HepG2 (cell line): ENCODE measurements around the gene IWS1. TPM values are rescaled to one million over a fixed set of nuclear protein-coding genes. Genes with fewer than 3 reads are reported as not detected.

Experiments
- ELF3 ChIP-seq: IDR thresholded peaks from 2 replicates; pipeline ENCODE4 v1.6.1; 2016; ENCODE audit warnings: missing genetic modification reagents, missing compliant biosample characterization
- HDAC2 ChIP-seq: sonication (generic); formaldehyde crosslinking; IDR thresholded peaks from 2 replicates; pipeline ENCODE4 v1.4.0; 2020; ENCODE audit warnings: missing genetic modification reagents
- KDM2A ChIP-seq: sonication (generic); formaldehyde crosslinking; IDR thresholded peaks from 2 replicates; pipeline ENCODE4 v1.4.0; 2020; ENCODE audit warnings: low read depth, missing genetic modification reagents, borderline replicate concordance
- MAFF ChIP-seq: IDR thresholded peaks from 2 replicates; pipeline ENCODE4 v1.6.1; 2011; ENCODE audit warnings: low read depth, low read length, improper control_type of control experiment
- SNAPC2 ChIP-seq: sonication (generic); formaldehyde crosslinking; IDR thresholded peaks from 2 replicates; pipeline ENCODE4 v1.8.1; 2022; ENCODE audit warnings: mild to moderate bottlenecking, missing genetic modification reagents
- ZMYM4 ChIP-seq: sonication (generic); formaldehyde crosslinking; IDR thresholded peaks from 2 replicates; pipeline ENCODE4 v1.8.1; 2023; ENCODE audit warnings: mild to moderate bottlenecking, missing genetic modification reagents
- ZNF451 ChIP-seq: sonication (generic); formaldehyde crosslinking; IDR thresholded peaks from 2 replicates; pipeline ENCODE4 v1.5.0; 2020; ENCODE audit warnings: mild to moderate bottlenecking, missing genetic modification reagents
- ZNF652 ChIP-seq: IDR thresholded peaks from 2 replicates; pipeline ENCODE4 v1.6.1; 2016; ENCODE audit warnings: low read depth, borderline replicate concordance
- ZNF724P ChIP-seq: sonication (generic); formaldehyde crosslinking; IDR thresholded peaks from 2 replicates; pipeline ENCODE4 v1.8.0; 2022; ENCODE audit warnings: missing genetic modification reagents, borderline replicate concordance
- ZNF747 ChIP-seq: sonication (generic); formaldehyde crosslinking; IDR thresholded peaks from 2 replicates; pipeline ENCODE4 v1.8.1; 2023; ENCODE audit warnings: missing genetic modification reagents, mild to moderate bottlenecking, borderline replicate concordance
- ZSCAN31 ChIP-seq: sonication (generic); formaldehyde crosslinking; IDR thresholded peaks from 2 replicates; pipeline ENCODE4 v1.5.0; 2020; ENCODE audit warnings: low read depth, mild to moderate bottlenecking, missing genetic modification reagents
- polyA plus RNA-seq, 8 experiments: library from polyadenylated mRNA; depleted of rRNA in 3 of 8; stranded (reverse) in 7 of 8; unstranded in 1 of 8; fragments of >200 nt; fragmentation: Illumina TruSeq in 4 of 8; extraction: Trizol in 4 of 8; gene quantifications; 2 replicates each; pipeline versions ENCODE4 v1.2.1 to v1.2.3, GENCODE V29; 2011 to 2016; ENCODE audit warnings: low read depth in 4 of 8, missing spikeins in 1 of 8, mixed read lengths in 1 of 8; ENCODE audit not compliant: insufficient read depth in 1 of 8
- total RNA-seq, 5 experiments: library from RNA; depleted of rRNA; stranded (reverse); fragments of >200 nt; fragmentation: Illumina TruSeq; extraction: Trizol; gene quantifications; 2 replicates each; pipeline ENCODE4 v1.2.3, GENCODE V29; 2016; ENCODE audit warnings: low read depth in 1 of 5
- TF ChIP-seq, protein P1 (sequence below): IDR thresholded peaks from 2 replicates; pipeline ENCODE4 v1.6.1; 2018; ENCODE audit warnings: missing genetic modification reagents
- TF ChIP-seq, protein P2 (sequence below): sonication (generic); formaldehyde crosslinking; IDR thresholded peaks from 2 replicates; pipeline ENCODE4 v1.4.0; 2020; ENCODE audit warnings: mild to moderate bottlenecking, missing genetic modification reagents, borderline replicate concordance
- TF ChIP-seq, protein P3 (sequence below): sonication (generic); formaldehyde crosslinking; IDR thresholded peaks from 2 replicates; pipeline ENCODE4 v1.5.1; 2020; ENCODE audit warnings: mild to moderate bottlenecking, moderate library complexity, missing genetic modification reagents
- TF ChIP-seq, protein P4 (sequence below): sonication (generic); formaldehyde crosslinking; IDR thresholded peaks from 2 replicates; pipeline ENCODE4 v1.5.1; 2020; ENCODE audit warnings: mild to moderate bottlenecking, missing genetic modification reagents
- TF ChIP-seq, protein P5 (sequence below): sonication (generic); formaldehyde crosslinking; IDR thresholded peaks from 2 replicates; pipeline ENCODE4 v1.8.1; 2022; ENCODE audit warnings: mild to moderate bottlenecking, missing genetic modification reagents

Gene IWS1
- total and polyA plus RNA-seq, 2 of the 13 experiments (the other 11 are each of a cell fraction or from before 2014, with no cell fraction given): 28.9 to 62.3 TPM

DNA sequence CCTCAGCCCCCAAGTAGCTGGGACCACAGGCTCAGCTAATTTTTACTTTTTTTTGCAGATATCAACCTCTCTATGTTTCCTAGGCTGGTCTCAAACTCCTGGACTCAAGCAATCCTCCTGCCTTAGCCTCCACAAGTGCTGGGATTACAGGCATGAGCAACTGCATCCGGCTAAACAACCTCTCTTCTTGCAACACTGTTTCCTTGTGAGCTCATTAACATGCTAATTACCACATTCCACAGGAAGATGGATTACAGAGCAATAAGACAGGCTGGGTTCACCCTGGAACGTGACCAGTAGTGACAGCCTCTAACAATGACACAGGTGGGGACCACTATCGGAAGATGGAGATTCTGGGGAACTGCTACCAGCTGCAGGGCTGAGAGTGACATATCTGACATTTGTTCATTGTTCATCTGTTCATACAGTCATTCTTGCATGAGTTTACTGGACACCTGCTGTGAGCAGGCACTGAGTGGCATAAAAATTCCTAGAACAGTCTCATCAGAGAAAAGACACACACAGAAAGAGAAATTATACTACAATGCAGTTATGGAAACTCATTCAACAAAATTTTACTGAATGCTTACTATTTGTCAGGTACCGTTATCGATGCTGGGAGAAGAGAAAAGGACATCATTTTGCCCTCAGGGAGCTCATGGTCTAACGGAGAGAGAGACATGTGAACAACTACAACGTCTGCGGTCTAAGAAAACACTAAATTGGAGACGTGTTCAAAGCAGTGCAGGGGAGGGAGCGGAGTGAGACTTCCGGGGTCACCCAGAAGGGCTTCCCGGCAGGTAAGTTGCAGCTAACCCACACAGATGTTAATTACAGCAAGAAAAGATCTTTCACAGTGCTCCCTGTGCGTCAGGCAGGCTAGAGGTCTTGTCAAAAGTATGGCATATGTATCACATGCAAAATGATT, 70.5 kb downstream of the IWS1 start (continued):
- TF ChIP-seq, protein P1, sequence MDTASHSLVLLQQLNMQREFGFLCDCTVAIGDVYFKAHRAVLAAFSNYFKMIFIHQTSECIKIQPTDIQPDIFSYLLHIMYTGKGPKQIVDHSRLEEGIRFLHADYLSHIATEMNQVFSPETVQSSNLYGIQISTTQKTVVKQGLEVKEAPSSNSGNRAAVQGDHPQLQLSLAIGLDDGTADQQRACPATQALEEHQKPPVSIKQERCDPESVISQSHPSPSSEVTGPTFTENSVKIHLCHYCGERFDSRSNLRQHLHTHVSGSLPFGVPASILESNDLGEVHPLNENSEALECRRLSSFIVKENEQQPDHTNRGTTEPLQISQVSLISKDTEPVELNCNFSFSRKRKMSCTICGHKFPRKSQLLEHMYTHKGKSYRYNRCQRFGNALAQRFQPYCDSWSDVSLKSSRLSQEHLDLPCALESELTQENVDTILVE: no peak; the same call in 1 of the 2 replicates
- no peak for TF ChIP-seq KDM2A (CRISPR knock-in tag)
- 0 out of 2 replicates have a peak, but pooled peaks have one; percentile 2 for TF ChIP-seq ZNF652 (CRISPR knock-in tag)
- TF ChIP-seq, protein P2, sequence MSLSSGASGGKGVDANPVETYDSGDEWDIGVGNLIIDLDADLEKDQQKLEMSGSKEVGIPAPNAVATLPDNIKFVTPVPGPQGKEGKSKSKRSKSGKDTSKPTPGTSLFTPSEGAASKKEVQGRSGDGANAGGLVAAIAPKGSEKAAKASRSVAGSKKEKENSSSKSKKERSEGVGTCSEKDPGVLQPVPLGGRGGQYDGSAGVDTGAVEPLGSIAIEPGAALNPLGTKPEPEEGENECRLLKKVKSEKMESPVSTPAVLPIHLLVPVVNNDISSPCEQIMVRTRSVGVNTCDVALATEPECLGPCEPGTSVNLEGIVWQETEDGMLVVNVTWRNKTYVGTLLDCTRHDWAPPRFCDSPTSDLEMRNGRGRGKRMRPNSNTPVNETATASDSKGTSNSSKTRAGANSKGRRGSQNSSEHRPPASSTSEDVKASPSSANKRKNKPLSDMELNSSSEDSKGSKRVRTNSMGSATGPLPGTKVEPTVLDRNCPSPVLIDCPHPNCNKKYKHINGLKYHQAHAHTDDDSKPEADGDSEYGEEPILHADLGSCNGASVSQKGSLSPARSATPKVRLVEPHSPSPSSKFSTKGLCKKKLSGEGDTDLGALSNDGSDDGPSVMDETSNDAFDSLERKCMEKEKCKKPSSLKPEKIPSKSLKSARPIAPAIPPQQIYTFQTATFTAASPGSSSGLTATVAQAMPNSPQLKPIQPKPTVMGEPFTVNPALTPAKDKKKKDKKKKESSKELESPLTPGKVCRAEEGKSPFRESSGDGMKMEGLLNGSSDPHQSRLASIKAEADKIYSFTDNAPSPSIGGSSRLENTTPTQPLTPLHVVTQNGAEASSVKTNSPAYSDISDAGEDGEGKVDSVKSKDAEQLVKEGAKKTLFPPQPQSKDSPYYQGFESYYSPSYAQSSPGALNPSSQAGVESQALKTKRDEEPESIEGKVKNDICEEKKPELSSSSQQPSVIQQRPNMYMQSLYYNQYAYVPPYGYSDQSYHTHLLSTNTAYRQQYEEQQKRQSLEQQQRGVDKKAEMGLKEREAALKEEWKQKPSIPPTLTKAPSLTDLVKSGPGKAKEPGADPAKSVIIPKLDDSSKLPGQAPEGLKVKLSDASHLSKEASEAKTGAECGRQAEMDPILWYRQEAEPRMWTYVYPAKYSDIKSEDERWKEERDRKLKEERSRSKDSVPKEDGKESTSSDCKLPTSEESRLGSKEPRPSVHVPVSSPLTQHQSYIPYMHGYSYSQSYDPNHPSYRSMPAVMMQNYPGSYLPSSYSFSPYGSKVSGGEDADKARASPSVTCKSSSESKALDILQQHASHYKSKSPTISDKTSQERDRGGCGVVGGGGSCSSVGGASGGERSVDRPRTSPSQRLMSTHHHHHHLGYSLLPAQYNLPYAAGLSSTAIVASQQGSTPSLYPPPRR: no peak
- TF ChIP-seq ZSCAN31 (CRISPR knock-in tag): no peak
- TF ChIP-seq, protein P3, sequence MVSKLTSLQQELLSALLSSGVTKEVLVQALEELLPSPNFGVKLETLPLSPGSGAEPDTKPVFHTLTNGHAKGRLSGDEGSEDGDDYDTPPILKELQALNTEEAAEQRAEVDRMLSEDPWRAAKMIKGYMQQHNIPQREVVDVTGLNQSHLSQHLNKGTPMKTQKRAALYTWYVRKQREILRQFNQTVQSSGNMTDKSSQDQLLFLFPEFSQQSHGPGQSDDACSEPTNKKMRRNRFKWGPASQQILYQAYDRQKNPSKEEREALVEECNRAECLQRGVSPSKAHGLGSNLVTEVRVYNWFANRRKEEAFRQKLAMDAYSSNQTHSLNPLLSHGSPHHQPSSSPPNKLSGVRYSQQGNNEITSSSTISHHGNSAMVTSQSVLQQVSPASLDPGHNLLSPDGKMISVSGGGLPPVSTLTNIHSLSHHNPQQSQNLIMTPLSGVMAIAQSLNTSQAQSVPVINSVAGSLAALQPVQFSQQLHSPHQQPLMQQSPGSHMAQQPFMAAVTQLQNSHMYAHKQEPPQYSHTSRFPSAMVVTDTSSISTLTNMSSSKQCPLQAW (CRISPR knock-in tag): no peak
- no peak for TF ChIP-seq SNAPC2 (CRISPR knock-in tag)
- TF ChIP-seq ZMYM4 (CRISPR knock-in tag): no peak
- no peak for TF ChIP-seq ZNF747
- no peak for TF ChIP-seq MAFF
- TF ChIP-seq HDAC2: no peak
- TF ChIP-seq ZNF724P: no peak
- TF ChIP-seq ZNF451 (CRISPR knock-in tag): no peak
- TF ChIP-seq, protein P4, sequence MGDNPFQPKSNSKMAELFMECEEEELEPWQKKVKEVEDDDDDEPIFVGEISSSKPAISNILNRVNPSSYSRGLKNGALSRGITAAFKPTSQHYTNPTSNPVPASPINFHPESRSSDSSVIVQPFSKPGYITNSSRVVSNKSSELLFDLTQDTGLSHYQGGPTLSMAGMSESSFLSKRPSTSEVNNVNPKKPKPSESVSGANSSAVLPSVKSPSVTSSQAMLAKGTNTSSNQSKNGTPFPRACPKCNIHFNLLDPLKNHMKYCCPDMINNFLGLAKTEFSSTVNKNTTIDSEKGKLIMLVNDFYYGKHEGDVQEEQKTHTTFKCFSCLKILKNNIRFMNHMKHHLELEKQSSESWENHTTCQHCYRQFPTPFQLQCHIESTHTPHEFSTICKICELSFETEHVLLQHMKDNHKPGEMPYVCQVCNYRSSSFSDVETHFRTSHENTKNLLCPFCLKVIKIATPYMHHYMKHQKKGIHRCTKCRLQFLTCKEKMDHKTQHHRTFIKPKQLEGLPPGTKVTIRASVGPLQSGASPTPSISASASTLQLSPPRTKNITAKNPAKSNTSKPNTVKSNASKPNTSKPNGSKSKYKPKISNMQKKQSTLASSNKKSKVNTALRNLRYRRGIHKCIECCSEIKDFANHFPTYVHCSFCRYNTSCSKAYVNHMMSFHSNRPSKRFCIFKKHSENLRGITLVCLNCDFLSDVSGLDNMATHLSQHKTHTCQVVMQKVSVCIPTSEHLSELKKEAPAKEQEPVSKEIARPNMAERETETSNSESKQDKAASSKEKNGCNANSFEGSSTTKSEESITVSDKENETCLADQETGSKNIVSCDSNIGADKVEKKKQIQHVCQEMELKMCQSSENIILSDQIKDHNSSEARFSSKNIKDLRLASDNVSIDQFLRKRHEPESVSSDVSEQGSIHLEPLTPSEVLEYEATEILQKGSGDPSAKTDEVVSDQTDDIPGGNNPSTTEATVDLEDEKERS (CRISPR knock-in tag): no peak
- no peak for TF ChIP-seq ELF3
- TF ChIP-seq, protein P5, sequence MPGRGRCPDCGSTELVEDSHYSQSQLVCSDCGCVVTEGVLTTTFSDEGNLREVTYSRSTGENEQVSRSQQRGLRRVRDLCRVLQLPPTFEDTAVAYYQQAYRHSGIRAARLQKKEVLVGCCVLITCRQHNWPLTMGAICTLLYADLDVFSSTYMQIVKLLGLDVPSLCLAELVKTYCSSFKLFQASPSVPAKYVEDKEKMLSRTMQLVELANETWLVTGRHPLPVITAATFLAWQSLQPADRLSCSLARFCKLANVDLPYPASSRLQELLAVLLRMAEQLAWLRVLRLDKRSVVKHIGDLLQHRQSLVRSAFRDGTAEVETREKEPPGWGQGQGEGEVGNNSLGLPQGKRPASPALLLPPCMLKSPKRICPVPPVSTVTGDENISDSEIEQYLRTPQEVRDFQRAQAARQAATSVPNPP (CRISPR knock-in tag): no peak
